22Rv1 (cell line): ENCODE results near the gene CASD1.

Source experiments
- CTCF ChIP-seq: fragments of 450-650 bp; IDR thresholded peaks from 2 replicates; pipeline ENCODE4 v1.5.1; 2017; ENCODE audit warnings: mild to moderate bottlenecking
- ZFX ChIP-seq: fragments of 450-650 bp; IDR thresholded peaks from 2 replicates; pipeline ENCODE4 v1.6.1; 2017; ENCODE audit warnings: antibody characterized with exemption, borderline replicate concordance

- TF ChIP-seq ZFX (no peak), CTCF (no peak)
Observed at GRCh38 chr7:94509264-94509886, at the start of gene CASD1.
